Stimulated activated CD4-positive, alpha-beta T cell treated with anti-CD3 and anti-CD28 coated beads, Interleukin-4, amount 100 ng/mL, for 1 hour (primary cell): ENCODE data around the gene BIVM.
"Not testable (repeated sequence)": the region's sequence is repeated elsewhere in the genome, so short reads cannot be mapped to it uniquely, and the experiment has no call there.

ENCODE experiments used
- DNase-seq: peaks from one replicate; pipeline ENCODE4 v3.0.0-alpha.2; 2020

The BIVM gene

GRCh38 chr13:102798581-102799425 is at the start of gene BIVM, which contains the start of gene POGLUT2:
BIVM (plus strand) TSS chr13:102799119; CDS start chr13:102807268, 8,149 bp downstream.
POGLUT2 (minus strand) TSS chr13:102798976; CDS start chr13:102798670, 306 bp downstream.
- peak; percentile 72 for DNase-seq

DNA sequence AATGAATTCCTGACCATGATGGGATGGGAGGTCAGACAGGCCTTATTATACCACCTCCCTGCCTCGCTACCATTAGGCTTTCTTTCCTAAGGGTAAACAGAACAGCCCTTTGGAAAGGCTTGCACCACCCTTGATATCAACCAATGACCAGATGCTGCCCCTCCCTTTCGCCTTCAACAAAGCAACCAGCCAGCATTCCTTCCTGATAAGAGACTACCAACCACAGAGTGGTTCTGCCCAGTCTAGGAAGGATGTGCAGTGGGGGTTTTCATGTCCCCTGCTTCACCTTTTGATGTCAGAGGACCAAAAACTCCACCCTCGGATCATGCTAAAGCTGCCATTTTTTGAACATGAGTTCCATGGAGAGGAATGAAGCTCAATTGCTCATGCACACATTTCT is 47.0 kb upstream of the BIVM start:
- no peak for DNase-seq

- no peak for DNase-seq
Observed at GRCh38 chr13:102757006-102757405, 41.9 kb upstream of the BIVM start.

DNA sequence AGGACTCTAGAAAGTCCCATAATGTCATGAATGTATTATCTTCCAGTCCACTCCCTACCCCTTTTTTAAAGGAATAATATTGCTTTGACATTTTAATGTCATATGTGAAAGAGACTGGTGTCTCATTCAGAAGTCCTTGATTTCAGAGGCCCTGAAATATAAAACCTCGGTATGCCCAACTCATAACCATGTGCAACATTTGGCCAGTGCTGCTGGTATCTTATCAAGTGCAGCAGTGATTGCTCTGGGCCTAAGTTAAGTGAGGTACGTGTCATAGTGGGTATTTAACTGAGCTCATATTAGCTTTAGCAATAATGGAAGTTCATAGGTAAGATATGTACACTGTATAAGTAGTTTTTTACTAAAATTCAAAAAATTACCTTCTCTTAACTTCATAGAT is 40.1 kb upstream of the BIVM start:
- no peak for DNase-seq

GRCh38 chr13:102761071-102761470 is 37.8 kb upstream of the BIVM start:
- DNase-seq: no peak

DNA sequence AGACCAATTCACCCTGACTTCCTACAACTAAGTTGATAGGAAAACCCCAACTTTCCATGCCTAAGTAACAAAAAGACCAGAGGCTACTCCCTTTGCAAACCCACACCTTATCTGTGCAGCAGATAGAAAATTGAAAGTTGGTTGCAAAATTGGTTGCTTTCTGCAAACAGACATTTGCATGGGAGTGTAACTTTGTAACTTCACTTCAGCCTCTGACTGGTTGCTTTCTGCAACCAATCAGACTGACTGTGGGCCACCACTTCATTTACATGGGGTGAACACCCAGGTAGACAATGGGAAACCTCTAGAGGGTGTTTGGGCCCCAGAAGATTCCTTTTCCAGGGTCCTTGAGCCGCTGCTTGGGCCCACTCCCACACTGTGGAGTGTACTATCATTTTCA is 35.2 kb upstream of the BIVM start:
- DNase-seq: no peak

DNA sequence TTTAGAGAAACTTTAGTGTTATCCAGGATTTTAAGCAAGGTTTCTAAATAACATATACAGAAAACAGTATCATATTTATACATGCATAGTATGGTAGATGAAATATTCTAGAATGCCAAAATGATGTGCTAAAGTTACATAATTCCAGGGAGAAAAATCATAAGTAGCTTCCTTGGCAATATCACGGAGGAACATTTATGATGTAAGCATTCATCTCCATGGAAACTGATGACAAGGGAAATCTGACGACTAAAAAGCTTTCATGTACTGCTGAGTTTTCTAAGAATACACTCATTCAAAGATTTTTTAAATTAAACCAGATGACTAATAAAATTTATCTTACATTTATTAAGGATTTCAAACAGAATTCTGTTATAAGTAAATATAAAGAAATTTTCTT is 30.0 kb upstream of the BIVM start:
- DNase-seq: no peak

- DNase-seq: no peak
Observed at GRCh38 chr13:102769679-102770078, 29.2 kb upstream of the BIVM start.

GRCh38 chr13:102770435-102770834 is 28.5 kb upstream of the BIVM start:
- no peak for DNase-seq

GRCh38 chr13:102771298-102772041 is 27.4 kb upstream of the BIVM start:
- no peak for DNase-seq

GRCh38 chr13:102772042-102772425 is 26.9 kb upstream of the BIVM start:
- DNase-seq: no peak

GRCh38 chr13:102773441-102774213 is 25.3 kb upstream of the BIVM start, which contains the start of gene TEX30:
TEX30 (minus strand) TSS chr13:102773786; CDS start chr13:102770026, 3,760 bp downstream.
- DNase-seq: peak; percentile 88

- DNase-seq: peak; percentile 27
Observed at GRCh38 chr13:102774214-102774568, 24.7 kb upstream of the BIVM start.

DNA sequence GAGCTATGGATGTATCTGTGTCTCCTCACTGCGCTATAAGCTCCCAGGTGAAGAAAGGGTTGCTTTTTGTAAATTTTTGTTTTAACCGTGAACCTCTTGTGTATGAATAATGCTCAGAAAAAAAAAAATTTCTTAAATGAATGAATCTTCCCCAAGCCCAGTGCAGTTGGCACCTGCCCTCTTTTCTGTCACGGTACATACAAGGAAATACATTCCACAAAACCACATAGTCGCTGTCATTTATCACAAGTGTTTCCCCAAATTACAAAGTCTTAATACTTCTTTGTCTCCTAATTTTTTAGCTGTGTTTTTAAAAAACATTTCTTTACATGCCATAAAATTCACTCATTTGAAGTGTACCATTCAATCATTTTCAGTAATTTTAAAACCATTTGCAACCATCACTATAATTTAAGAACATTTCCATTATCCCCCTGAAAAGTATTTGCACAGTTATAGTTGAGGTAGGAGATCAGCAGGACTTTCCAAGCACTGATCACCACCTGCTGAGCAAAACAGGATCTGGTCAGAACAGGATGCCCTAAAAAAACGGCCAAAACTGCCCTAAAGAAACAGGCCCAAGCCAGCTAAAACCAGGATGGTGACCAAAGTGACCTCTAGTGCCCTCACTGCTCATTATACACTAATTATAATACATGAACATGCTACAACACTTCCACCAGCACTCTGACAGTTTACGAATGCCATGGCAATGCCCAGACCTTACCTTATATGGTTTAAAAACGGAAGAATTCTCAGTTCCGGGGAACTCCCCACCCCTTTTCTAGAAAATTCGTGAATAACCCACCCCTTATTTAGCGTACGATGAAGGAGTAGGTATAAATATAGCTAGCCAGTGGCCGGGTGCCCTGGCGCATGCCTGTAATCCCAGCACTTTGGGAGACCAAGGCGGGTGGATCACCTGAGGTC is 24.1 kb upstream of the BIVM start:
- DNase-seq: no peak

DNA sequence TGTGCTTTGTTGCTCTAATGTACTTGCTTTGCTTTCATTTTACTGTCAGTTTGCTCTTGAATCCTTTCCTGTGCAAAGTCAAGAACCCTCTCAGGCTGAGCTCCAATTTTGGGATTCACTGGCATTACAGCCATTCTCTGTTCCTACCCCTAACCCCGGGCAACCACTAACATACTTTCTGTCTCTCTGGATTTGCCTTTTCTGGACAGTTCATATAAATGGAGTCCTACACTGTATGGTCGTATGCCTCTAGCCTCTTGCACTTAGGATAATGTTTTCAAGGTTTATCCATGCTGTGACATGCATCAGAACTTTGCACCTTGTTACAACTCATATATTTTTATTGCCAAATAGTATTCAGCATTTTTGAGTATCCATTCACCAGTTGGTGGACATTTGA is 22.6 kb upstream of the BIVM start:
- no peak for DNase-seq

DNA sequence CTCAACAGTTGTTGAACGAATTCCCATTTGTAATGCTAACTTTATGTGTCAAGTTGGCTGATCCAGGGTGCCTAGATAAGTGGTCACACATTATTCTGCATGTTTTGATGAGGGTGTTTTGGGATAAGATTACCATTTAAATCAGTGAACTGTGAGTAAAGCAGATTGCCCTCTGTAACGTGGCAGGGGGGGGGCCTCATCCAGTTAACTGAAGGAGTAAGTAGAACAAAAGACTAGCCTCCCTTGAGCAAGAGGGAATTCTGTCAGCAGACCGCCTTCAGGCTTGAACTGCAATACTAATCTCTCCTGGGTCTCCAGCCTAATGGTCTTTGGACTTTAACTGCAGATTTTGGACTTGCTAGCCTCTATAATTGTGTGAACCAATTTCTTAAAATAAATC is 21.2 kb upstream of the BIVM start:
- no peak for DNase-seq

DNA sequence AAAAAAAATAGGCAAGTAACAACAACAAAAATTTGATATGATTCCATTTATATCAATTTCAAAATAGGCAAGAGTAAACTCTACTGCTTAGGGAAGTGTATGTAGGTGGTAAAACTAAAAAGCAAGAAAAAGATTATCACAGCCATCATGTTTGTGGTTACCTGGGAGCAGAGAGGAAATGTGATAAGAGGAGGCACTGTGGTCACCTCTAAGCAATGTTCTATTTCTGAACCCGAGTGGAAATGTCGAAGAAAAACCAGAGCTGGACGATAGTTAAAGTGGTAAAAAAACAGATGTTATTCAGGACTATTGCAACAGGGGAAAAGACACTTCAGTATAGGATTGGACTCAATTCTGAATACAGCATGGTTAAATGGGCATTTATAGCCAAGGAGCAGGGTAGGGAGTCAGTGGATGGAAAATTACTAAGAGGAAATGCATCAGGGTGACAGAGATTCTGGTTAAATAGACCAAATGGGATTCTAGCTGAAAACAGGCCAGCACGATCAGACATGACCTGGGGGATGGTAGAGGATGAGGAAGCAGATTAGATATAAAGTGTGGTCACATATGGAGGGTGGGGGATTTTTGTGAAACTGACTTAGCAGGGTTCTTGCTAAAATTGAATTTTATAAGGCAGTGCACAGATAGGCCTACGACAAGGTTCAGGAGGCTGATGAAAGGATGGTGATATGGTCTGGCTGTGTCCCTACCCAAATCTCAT is 19.3 kb upstream of the BIVM start:
- DNase-seq: no peak

DNA sequence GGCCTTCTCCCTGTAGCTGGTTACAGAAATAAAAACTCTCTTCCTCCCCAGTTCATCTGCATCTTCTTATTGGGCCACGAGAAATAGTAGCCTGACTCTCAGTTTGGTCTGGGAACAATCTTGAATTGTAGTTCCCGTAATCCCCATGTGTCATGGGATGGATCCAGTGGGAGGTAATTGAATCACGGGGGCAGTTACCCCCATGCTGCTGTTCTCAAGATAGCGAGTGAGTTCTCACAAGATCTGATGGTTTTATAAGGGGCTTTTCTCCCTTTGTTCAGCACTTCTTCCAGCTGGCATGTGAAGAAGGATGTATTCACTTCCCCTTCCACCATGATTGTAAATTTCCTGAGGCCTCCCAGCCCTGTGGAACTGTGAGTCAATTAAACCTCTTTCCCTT is 18.3 kb upstream of the BIVM start:
- DNase-seq: not testable (repeated sequence)

GRCh38 chr13:102781591-102781990 is 17.3 kb upstream of the BIVM start:
- no peak for DNase-seq

DNA sequence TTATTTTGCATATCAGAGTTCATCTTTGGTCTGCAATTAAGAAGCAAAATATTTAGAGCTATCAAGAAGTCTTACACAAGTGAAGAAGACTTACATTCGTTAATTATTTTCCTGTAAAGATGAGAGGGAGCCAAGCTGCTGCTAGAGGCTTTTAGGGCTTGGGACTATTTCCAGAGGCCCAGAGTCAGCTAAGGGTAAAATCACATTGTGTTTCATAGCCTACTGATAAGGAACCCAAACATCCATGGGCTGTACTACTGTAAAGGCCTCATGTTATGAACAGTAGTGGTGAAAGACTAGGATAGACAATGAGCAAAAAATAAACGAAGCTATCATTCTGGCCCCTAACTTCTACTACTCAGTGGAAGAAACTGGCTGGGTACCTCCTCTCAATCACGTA is 14.4 kb upstream of the BIVM start:
- no peak for DNase-seq

- DNase-seq: no peak
Observed at GRCh38 chr13:102788683-102789082, 10.2 kb upstream of the BIVM start.

DNA sequence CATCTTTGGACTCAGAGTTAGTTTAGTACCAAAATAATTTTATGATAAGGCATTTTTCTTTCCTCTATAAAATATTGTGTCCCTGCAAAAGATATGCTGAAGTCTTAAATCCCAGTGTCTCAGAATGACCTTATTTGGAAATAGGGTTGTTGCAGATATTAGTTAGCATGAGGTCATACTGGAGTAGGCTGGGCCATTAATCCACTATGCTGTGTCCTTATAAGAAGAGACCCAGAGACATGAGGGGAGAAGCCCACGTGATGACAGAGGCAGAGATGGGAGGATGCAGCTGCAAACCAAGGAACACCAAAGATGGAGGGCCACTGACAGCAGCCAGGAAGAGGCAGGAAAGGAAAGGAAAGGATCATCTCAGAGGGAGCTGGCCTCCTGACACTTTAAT is 6.5 kb upstream of the BIVM start:
- DNase-seq: no peak
